Measurements from ENCODE around the gene FAM240B. TPM values are rescaled to one million over a fixed set of nuclear protein-coding genes. Genes with fewer than 3 reads are reported as not detected.

The FAM240B gene
- total and polyA plus RNA-seq, 2 of the 8 experiments (the other 6 are each of a cell fraction or from before 2014, with no cell fraction given) = not detected

DNA sequence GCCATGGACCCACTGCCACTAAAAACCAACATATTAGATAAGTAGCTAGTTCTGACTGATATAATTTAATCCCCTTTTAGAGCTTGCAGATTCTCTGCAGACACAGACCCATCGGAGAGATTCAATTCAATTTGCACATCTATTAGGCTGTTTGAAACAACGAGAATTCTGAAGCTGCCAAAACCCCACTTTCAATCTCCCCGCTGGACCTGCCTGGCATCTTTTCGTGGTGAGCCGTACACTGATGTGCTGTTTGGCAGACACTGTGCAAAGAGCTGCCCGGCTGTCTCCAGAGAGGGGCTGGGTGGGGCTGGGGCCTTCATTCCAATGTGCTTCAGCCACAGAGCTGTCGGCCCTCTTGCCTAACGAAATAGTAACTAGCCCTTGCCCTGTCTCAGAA is 42.1 kb upstream of the FAM240B start (continued):
- TF ChIP-seq, protein P1, sequence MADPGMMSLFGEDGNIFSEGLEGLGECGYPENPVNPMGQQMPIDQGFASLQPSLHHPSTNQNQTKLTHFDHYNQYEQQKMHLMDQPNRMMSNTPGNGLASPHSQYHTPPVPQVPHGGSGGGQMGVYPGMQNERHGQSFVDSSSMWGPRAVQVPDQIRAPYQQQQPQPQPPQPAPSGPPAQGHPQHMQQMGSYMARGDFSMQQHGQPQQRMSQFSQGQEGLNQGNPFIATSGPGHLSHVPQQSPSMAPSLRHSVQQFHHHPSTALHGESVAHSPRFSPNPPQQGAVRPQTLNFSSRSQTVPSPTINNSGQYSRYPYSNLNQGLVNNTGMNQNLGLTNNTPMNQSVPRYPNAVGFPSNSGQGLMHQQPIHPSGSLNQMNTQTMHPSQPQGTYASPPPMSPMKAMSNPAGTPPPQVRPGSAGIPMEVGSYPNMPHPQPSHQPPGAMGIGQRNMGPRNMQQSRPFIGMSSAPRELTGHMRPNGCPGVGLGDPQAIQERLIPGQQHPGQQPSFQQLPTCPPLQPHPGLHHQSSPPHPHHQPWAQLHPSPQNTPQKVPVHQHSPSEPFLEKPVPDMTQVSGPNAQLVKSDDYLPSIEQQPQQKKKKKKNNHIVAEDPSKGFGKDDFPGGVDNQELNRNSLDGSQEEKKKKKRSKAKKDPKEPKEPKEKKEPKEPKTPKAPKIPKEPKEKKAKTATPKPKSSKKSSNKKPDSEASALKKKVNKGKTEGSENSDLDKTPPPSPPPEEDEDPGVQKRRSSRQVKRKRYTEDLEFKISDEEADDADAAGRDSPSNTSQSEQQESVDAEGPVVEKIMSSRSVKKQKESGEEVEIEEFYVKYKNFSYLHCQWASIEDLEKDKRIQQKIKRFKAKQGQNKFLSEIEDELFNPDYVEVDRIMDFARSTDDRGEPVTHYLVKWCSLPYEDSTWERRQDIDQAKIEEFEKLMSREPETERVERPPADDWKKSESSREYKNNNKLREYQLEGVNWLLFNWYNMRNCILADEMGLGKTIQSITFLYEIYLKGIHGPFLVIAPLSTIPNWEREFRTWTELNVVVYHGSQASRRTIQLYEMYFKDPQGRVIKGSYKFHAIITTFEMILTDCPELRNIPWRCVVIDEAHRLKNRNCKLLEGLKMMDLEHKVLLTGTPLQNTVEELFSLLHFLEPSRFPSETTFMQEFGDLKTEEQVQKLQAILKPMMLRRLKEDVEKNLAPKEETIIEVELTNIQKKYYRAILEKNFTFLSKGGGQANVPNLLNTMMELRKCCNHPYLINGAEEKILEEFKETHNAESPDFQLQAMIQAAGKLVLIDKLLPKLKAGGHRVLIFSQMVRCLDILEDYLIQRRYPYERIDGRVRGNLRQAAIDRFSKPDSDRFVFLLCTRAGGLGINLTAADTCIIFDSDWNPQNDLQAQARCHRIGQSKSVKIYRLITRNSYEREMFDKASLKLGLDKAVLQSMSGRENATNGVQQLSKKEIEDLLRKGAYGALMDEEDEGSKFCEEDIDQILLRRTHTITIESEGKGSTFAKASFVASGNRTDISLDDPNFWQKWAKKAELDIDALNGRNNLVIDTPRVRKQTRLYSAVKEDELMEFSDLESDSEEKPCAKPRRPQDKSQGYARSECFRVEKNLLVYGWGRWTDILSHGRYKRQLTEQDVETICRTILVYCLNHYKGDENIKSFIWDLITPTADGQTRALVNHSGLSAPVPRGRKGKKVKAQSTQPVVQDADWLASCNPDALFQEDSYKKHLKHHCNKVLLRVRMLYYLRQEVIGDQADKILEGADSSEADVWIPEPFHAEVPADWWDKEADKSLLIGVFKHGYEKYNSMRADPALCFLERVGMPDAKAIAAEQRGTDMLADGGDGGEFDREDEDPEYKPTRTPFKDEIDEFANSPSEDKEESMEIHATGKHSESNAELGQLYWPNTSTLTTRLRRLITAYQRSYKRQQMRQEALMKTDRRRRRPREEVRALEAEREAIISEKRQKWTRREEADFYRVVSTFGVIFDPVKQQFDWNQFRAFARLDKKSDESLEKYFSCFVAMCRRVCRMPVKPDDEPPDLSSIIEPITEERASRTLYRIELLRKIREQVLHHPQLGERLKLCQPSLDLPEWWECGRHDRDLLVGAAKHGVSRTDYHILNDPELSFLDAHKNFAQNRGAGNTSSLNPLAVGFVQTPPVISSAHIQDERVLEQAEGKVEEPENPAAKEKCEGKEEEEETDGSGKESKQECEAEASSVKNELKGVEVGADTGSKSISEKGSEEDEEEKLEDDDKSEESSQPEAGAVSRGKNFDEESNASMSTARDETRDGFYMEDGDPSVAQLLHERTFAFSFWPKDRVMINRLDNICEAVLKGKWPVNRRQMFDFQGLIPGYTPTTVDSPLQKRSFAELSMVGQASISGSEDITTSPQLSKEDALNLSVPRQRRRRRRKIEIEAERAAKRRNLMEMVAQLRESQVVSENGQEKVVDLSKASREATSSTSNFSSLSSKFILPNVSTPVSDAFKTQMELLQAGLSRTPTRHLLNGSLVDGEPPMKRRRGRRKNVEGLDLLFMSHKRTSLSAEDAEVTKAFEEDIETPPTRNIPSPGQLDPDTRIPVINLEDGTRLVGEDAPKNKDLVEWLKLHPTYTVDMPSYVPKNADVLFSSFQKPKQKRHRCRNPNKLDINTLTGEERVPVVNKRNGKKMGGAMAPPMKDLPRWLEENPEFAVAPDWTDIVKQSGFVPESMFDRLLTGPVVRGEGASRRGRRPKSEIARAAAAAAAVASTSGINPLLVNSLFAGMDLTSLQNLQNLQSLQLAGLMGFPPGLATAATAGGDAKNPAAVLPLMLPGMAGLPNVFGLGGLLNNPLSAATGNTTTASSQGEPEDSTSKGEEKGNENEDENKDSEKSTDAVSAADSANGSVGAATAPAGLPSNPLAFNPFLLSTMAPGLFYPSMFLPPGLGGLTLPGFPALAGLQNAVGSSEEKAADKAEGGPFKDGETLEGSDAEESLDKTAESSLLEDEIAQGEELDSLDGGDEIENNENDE (IDR thresholded peaks at IDR 0.05; ENCODE audit: insufficient replicate concordance, low read length) = no peak
- TF ChIP-seq RNF2 (IDR thresholded peaks at IDR 0.05; ENCODE audit: borderline replicate concordance, low read depth, low read length, missing control alignments, poor library complexity, severe bottlenecking) (no peak), KDM5A (IDR thresholded peaks at IDR 0.05; ENCODE audit: low read length) (no peak), RFX5 (IDR thresholded peaks at IDR 0.05; ENCODE audit: borderline replicate concordance, low read depth, low read length) (no peak), EZH2 (IDR thresholded peaks at IDR 0.05; ENCODE audit: low read depth, low read length, severe bottlenecking) (no peak), CREB1 (IDR thresholded peaks at IDR 0.05) (no peak), MAX (IDR thresholded peaks at IDR 0.05) (no peak)

Data from H1 (cell line).